ENCODE measurements around the gene LRRC8B. TPM values are rescaled to one million over a fixed set of nuclear protein-coding genes. Genes with fewer than 3 reads are reported as not detected.

LRRC8B gene
- total and polyA plus RNA-seq, 2 of the 8 experiments (the other 6 are each of a cell fraction or from before 2014, with no cell fraction given), result 18.4 to 29.2 TPM

- H4K8ac ChIP-seq (ENCODE audit: extremely low read depth, insufficient read depth, low read length), result no peak overlapping the region
- H2BK5ac ChIP-seq (ENCODE audit: low read depth, low read length), result no peak overlapping the region
- no peak overlapping the region for H3K56ac ChIP-seq (replicated peaks; ENCODE audit: insufficient read length, low read depth, low read length)
- no peak overlapping the region for H2BK20ac ChIP-seq (ENCODE audit: low read length)
- peaks cover 0 to 10% (median 4%) of the 10 kb centered on the region in 4 experiments; a peak in 5 of 7 replicates for H3K4me1 ChIP-seq (replicated peaks in 1 of 4; ENCODE audit: control insufficient read depth in 3 of 4, insufficient read depth in 4 of 4, low read length in 3 of 4)
- no peak overlapping the region for H3K27ac ChIP-seq (ENCODE audit: low read depth, low read length)
- no peak overlapping the region for H2BK12ac ChIP-seq (ENCODE audit: low read depth, low read length)
- no peak overlapping the region for H3K14ac ChIP-seq (ENCODE audit: insufficient read length)
- ChIA-PET CTCF (ENCODE audit: partially characterized antibody) (interaction anchor here (1.3 to 9.7 kb wide), 7 partner anchors 10 to 140 kb away, joined by 3 to 101 read pairs (median 6); no protein-coding TSS in a partner anchor), POLR2A (ENCODE audit: partially characterized antibody) (no interaction called here)
- TF ChIP-seq ZNF274 (IDR thresholded peaks at IDR 0.05; ENCODE audit: borderline replicate concordance, extremely low read depth, low read length) (no peak), EZH2 (IDR thresholded peaks at IDR 0.05; ENCODE audit: low read depth, low read length, severe bottlenecking) (no peak), NANOG (IDR thresholded peaks at IDR 0.05; ENCODE audit: insufficient read depth, low read depth, low read length, poor library complexity, severe bottlenecking) (no peak), EP300 (IDR thresholded peaks at IDR 0.05; ENCODE audit: borderline replicate concordance in 1 of 2, low read depth in 2 of 2, low read length in 2 of 2) (no peak), POLR2A (IDR thresholded peaks at IDR 0.05; ENCODE audit: control extremely low read depth in 1 of 2, low read depth in 2 of 2, low read length in 2 of 2) (no peak), TBP (IDR thresholded peaks at IDR 0.05; ENCODE audit: low read depth, low read length) (no peak), ATF2 (IDR thresholded peaks at IDR 0.05; ENCODE audit: low read length) (no peak)
- H3K18ac ChIP-seq (ENCODE audit: extremely low read depth, low read length), result no peak overlapping the region
- FAIRE-seq (no peak), DNase-seq (ENCODE audit: low read depth in 1 of 2, low spot score in 2 of 2) (no peak)
- no peak overlapping the region for H3K23ac ChIP-seq (ENCODE audit: insufficient read length)
- no peak overlapping the region for H2AK5ac ChIP-seq (ENCODE audit: low read depth, low read length)
- no peak overlapping the region for H4K5ac ChIP-seq (ENCODE audit: insufficient read length, low read depth, low read length)
- no peak overlapping the region for H3K9ac ChIP-seq (replicated peaks in 1 of 4; ENCODE audit: extremely low read depth in 1 of 4, low read depth in 3 of 4, low read length in 3 of 4)
- no peaks in the 10 kb centered on the region for H4K20me1 ChIP-seq (replicated peaks in 1 of 2; ENCODE audit: control insufficient read depth in 1 of 2, insufficient read depth in 2 of 2, low read length in 2 of 2)
- H3K4ac ChIP-seq (replicated peaks; ENCODE audit: insufficient read length, low read depth, low read length), result no peak overlapping the region
- no peaks in the 10 kb centered on the region for H3K9me3 ChIP-seq (ENCODE audit: insufficient read depth in 2 of 2, low read depth in 1 of 2, low read length in 1 of 2)
- H3K79me1 ChIP-seq (ENCODE audit: low read depth, low read length), result no peaks in the 10 kb centered on the region
- H3K27me3 ChIP-seq (replicated peaks in 1 of 4; ENCODE audit: control insufficient read depth in 3 of 4, extremely low read depth in 1 of 4, insufficient read depth in 3 of 4, low read length in 3 of 4), result peaks cover 0 to 14% (median 10%) of the 10 kb centered on the region in 4 experiments; a peak in 6 of 7 replicates
- peaks cover 17% of the 10 kb centered on the region for H3K23me2 ChIP-seq (ENCODE audit: low read depth, low read length)
- 81% methylated on average over 2 of the region's 2 CpGs; no CpG with 5 or more reads in 1 of the 2 experiments for WGBS, 2 experiments (ENCODE audit: extremely low coverage in 1 of 2, insufficient coverage in 1 of 2, insufficient read length in 1 of 2, insufficient replicate concordance in 2 of 2, low coverage in 1 of 2, low lambda C conversion rate in 2 of 2, missing lambda C conversion rate in 1 of 2)
- no peak overlapping the region for H3K4me3 ChIP-seq (ENCODE audit: extremely low read depth in 1 of 4, insufficient read depth in 2 of 4, low read depth in 3 of 4, low read length in 4 of 4)
- no peaks in the 10 kb centered on the region for H3K36me3 ChIP-seq (ENCODE audit: control insufficient read depth in 2 of 4, insufficient read depth in 4 of 4, low read length in 3 of 4)
- H3K79me2 ChIP-seq (ENCODE audit: control insufficient read depth in 1 of 2, insufficient read depth in 2 of 2, low read length in 2 of 2), result no peaks in the 10 kb centered on the region
- H2BK15ac ChIP-seq (ENCODE audit: low read length), result no peak overlapping the region
- no peak overlapping the region for H4K91ac ChIP-seq (replicated peaks; ENCODE audit: insufficient read length, low read length)
- H3K4me2 ChIP-seq (ENCODE audit: insufficient read depth in 1 of 2, low read depth in 2 of 2, low read length in 2 of 2), result no peak overlapping the region
- no peak overlapping the region for H2BK120ac ChIP-seq (replicated peaks; ENCODE audit: low read depth, low read length)
- no peak overlapping the region for H2AFZ ChIP-seq (ENCODE audit: low read length)
Measured at GRCh38 chr1:89629146-89629545, 104.5 kb downstream of the LRRC8B start.

Data from H1 (cell line).